ENCODE measurements around the gene TRIM9.

Gene TRIM9

GRCh38 chr14:51094901-51095853 lies at the start of gene TRIM9:
TRIM9 (minus strand) TSS chr14:51095105; CDS start chr14:51094939, 166 bp downstream.
- peak; percentile 62 for DNase-seq (ENCODE audit: low read depth, low spot score)

- DNase-seq (ENCODE audit: low read depth, low spot score): no peak
These were observed 46.0 kb upstream of the TRIM9 start for GRCh38 chr14:51140856-51141255.

GRCh38 chr14:51140338-51140737 lies 45.4 kb upstream of the TRIM9 start:
- no peak for DNase-seq (ENCODE audit: low read depth, low spot score)

- no peak for DNase-seq (ENCODE audit: low read depth, low spot score)
These were observed 44.3 kb upstream of the TRIM9 start for GRCh38 chr14:51139121-51139681.

GRCh38 chr14:51138404-51139103 lies 43.6 kb upstream of the TRIM9 start:
- no peak for DNase-seq (ENCODE audit: low read depth, low spot score)

- no peak for DNase-seq (ENCODE audit: low read depth, low spot score)
These were observed 36.6 kb upstream of the TRIM9 start for GRCh38 chr14:51131516-51131915.

GRCh38 chr14:51129130-51129529 lies 34.2 kb upstream of the TRIM9 start:
- no peak for DNase-seq (ENCODE audit: low read depth, low spot score)

GRCh38 chr14:51124029-51124428 lies 29.1 kb upstream of the TRIM9 start:
- no peak for DNase-seq (ENCODE audit: low read depth, low spot score)

- no peak for DNase-seq (ENCODE audit: low read depth, low spot score)
These were observed 26.2 kb upstream of the TRIM9 start for GRCh38 chr14:51121096-51121495.

GRCh38 chr14:51119411-51120051 lies 24.6 kb upstream of the TRIM9 start:
- no peak for DNase-seq (ENCODE audit: low read depth, low spot score)

GRCh38 chr14:51118993-51119392 lies 24.1 kb upstream of the TRIM9 start:
- no peak for DNase-seq (ENCODE audit: low read depth, low spot score)

GRCh38 chr14:51117593-51117992 lies 22.7 kb upstream of the TRIM9 start:
- DNase-seq (ENCODE audit: low read depth, low spot score): no peak

- DNase-seq (ENCODE audit: low read depth, low spot score): no peak
These were observed 21.8 kb upstream of the TRIM9 start for GRCh38 chr14:51116682-51117081.

GRCh38 chr14:51109651-51110050 lies 14.7 kb upstream of the TRIM9 start:
- no peak for DNase-seq (ENCODE audit: low read depth, low spot score)

- DNase-seq (ENCODE audit: low read depth, low spot score): no peak
These were observed 12.9 kb upstream of the TRIM9 start for GRCh38 chr14:51107801-51108200.

GRCh38 chr14:51104467-51104866 lies 9.6 kb upstream of the TRIM9 start:
- no peak for DNase-seq (ENCODE audit: low read depth, low spot score)

GRCh38 chr14:51097287-51097686 lies 2.4 kb upstream of the TRIM9 start:
- DNase-seq (ENCODE audit: low read depth, low spot score): no peak

- no peak for DNase-seq (ENCODE audit: low read depth, low spot score)
These were observed 2.0 kb upstream of the TRIM9 start for GRCh38 chr14:51096870-51097269.

- DNase-seq (ENCODE audit: low read depth, low spot score): no peak
These were observed 1.2 kb upstream of the TRIM9 start for GRCh38 chr14:51095854-51096823.

GRCh38 chr14:51094282-51094821 lies 553 bp downstream of the TRIM9 start:
- DNase-seq (ENCODE audit: low read depth, low spot score): no peak

All from smooth muscle cell of the brain vasculature (primary cell).